Loucy (cell line): ENCODE results near the gene SCAPER.

Experiments used
- EZH2phosphoT487 ChIP-seq: fragments of 200-600 bp; IDR thresholded peaks from 2 replicates; pipeline ENCODE4 v1.6.1; 2018; ENCODE audit warnings: antibody characterized with exemption, mild to moderate bottlenecking, moderate library complexity, borderline replicate concordance
- TF ChIP-seq, protein P1 (sequence below): fragments of 200-600 bp; sonication (generic); conservative IDR thresholded peaks from 2 replicates; pipeline ENCODE4 v1.5.1; 2014; ENCODE audit warnings: mild to moderate bottlenecking, antibody characterized with exemption, low read length

- TF ChIP-seq, protein P1, sequence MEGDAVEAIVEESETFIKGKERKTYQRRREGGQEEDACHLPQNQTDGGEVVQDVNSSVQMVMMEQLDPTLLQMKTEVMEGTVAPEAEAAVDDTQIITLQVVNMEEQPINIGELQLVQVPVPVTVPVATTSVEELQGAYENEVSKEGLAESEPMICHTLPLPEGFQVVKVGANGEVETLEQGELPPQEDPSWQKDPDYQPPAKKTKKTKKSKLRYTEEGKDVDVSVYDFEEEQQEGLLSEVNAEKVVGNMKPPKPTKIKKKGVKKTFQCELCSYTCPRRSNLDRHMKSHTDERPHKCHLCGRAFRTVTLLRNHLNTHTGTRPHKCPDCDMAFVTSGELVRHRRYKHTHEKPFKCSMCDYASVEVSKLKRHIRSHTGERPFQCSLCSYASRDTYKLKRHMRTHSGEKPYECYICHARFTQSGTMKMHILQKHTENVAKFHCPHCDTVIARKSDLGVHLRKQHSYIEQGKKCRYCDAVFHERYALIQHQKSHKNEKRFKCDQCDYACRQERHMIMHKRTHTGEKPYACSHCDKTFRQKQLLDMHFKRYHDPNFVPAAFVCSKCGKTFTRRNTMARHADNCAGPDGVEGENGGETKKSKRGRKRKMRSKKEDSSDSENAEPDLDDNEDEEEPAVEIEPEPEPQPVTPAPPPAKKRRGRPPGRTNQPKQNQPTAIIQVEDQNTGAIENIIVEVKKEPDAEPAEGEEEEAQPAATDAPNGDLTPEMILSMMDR, result no peak
- TF ChIP-seq EZH2phosphoT487, result no peak
Observed at GRCh38 chr15:76861815-76862397, 43.2 kb downstream of the SCAPER start.
